Tibial artery (tissue), 4 donors: ENCODE measurements around the gene GFOD1.
A peak's percentile ranks its signal among the peaks of the same experiment; 100 is the strongest.

Experiments used
- DNase-seq, 2 donors: peaks; one replicate each; pipeline ENCODE4 v3.0.0-alpha.2; 2019
- H3K27ac ChIP-seq, 2 donors: fragments of 200-600 bp; sonication (generic) in 1 of 2; 1 replicate in 1 of 2; 2 replicates in 1 of 2; pipeline ENCODE4 v1.5.1; 2018 to 2019; ENCODE audit warnings: mild to moderate bottlenecking in 1 of 2
- H3K27me3 ChIP-seq, 2 donors: fragments of 200-600 bp; sonication (generic) in 1 of 2; one replicate each; pipeline versions ENCODE4 v1.5.1 to v1.6.0; 2016 to 2019
- H3K36me3 ChIP-seq, 3 donors: fragments of 200-600 bp; sonication (generic) in 2 of 3; one replicate each; pipeline ENCODE4 v1.5.1; 2016 to 2019; ENCODE audit warnings: mild to moderate bottlenecking in 2 of 3
- H3K4me1 ChIP-seq, 4 donors: fragments of 200-600 bp; sonication (generic) in 2 of 4; 1 replicate in 3 of 4; 2 replicates in 1 of 4; pipeline ENCODE4 v1.5.1; 2016 to 2019
- H3K4me3 ChIP-seq, 2 donors: fragments of 200-600 bp; sonication (generic) in 1 of 2; 1 replicate in 1 of 2; 2 replicates in 1 of 2; pipeline ENCODE4 v1.5.1; 2018 to 2019; ENCODE audit warnings: mild to moderate bottlenecking in 2 of 2
- H3K9me3 ChIP-seq, 3 donors: fragments of 200-600 bp; sonication (generic) in 1 of 3; one replicate each; pipeline ENCODE4 v1.5.1; 2016 to 2019
- intact Hi-C: fragments of 100-400 bp; cut with DNase I; formaldehyde crosslinking; loops from one replicate; pipeline ENCODE4 v1.15.0; 2023; ENCODE audit warnings: low total_unique reads
- TF ChIP-seq, protein P1 (sequence below), 2 experiments: fragments of 200-600 bp in 1 of 2; fragments of 450-650 bp in 1 of 2; IDR thresholded peaks; one replicate each; pipeline ENCODE4 v1.5.1; 2017 to 2019; ENCODE audit warnings: antibody characterized with exemption in 2 of 2, mild to moderate bottlenecking in 1 of 2, moderate library complexity in 1 of 2

Gene GFOD1, protein sequence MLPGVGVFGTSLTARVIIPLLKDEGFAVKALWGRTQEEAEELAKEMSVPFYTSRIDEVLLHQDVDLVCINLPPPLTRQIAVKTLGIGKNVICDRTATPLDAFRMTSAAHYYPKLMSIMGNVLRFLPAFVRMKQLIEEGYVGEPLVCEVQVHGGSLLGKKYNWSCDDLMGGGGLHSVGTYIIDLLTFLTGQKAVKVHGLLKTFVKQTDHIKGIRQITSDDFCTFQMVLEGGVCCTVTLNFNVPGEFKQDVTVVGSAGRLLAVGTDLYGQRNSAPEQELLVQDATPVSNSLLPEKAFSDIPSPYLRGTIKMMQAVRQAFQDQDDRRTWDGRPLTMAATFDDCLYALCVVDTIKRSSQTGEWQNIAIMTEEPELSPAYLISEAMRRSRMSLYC

DNA sequence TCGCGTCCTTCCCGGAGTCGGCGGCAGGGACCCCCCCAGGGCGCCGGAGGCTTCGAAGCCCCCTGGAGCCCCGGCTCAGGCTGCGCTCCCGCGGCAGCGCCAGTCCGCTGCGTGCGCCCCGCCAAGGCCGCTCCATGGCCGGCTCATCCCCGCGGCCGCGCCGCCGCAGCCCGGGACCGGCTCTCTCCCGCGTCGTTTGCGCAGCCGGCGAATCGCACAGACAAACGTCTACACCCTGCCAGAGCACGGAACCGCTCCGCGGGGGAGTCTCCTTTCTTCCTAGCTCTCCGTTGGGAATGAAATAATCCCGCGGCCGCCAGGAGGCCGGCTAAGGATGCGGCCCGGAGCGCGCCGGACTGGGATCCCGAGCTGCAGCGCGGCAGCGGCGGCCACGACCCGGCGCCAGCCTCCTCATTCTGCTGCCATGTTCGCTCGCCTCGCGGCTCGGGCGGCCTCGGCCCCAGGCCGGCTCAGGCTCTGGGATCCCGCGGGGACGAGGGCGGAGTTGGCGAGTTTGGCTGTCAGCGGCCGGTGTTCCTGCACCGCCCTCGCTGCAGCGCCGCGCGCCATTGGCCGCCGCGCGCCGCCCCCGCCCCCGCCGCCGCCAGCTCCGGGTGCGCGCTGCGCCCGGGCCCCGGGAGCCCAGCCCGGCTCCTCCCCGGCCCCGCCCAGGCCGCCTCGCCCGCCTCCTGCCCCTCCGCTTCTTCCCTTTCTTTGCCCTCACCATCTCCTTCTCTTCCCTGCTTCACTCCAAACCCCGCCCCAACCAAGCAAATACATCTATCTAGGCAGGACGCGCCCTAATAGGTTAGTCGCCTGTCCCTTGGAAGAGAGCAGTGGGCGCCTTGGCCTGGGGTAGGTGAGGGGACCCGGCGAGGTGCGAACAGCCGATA, at the start of gene GFOD1:
Gene GFOD1 (minus strand): TSS at position 479 of the 893 bp plus-strand sequence. CDS start 710 bp downstream, outside the sequence.
- H3K36me3 ChIP-seq = no peaks in the 10 kb centered on the region
- DNase-seq = peak; percentile 86 to 94
- H3K27ac ChIP-seq = peak within 1 kb of the TSS; percentile 86 to 90
- H3K27me3 ChIP-seq = no peaks in the 10 kb centered on the region
- TF ChIP-seq, protein P1, sequence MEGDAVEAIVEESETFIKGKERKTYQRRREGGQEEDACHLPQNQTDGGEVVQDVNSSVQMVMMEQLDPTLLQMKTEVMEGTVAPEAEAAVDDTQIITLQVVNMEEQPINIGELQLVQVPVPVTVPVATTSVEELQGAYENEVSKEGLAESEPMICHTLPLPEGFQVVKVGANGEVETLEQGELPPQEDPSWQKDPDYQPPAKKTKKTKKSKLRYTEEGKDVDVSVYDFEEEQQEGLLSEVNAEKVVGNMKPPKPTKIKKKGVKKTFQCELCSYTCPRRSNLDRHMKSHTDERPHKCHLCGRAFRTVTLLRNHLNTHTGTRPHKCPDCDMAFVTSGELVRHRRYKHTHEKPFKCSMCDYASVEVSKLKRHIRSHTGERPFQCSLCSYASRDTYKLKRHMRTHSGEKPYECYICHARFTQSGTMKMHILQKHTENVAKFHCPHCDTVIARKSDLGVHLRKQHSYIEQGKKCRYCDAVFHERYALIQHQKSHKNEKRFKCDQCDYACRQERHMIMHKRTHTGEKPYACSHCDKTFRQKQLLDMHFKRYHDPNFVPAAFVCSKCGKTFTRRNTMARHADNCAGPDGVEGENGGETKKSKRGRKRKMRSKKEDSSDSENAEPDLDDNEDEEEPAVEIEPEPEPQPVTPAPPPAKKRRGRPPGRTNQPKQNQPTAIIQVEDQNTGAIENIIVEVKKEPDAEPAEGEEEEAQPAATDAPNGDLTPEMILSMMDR (IDR thresholded peaks at IDR 0.05) = no peak
- no peaks in the 10 kb centered on the region for H3K9me3 ChIP-seq
- intact Hi-C loops = loop anchor here (5.0 to 10.0 kb wide), 2 partner anchors 75 to 153 kb away; no protein-coding TSS in a partner anchor
- peak within 1 kb of the TSS; percentile 91 to 94 for H3K4me3 ChIP-seq
- H3K4me1 ChIP-seq = peaks cover 0 to 35% (median 8%) of the 10 kb centered on the region in 4 donors

DNA sequence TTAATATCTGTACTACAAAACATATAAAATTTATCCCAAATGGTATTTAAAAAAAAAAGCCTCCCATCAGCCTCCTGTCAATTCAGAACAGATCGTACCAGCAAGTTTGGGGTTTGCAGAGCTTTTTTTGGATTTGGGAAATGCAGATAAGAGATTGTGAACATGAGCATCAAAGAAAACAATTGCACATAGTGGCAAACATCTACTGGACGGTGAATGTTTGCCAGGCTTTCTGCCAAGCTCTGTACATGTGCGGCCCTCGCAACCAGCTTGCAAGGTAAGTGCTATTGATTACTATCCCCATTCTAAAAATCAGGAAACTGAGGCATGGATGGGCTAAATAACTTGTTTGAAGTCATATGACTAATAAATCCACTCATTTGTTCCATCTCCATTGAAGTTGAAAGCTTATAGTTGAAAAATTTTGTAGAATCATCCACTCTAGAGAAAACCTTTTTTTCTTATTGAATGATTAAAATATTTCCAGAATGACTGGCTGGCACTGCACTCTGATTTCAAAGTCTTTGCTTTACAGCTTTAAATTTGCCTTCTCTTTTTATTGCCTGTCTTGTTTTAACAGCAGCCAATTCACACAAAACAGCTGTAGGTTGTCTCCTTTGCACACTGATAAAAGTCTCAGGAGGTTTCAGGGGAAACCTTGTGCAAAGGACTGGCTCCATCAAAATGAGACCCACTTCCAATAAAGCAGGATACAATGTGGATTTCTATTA, 49.6 kb upstream of the GFOD1 start:
- Histone ChIP-seq H3K4me1 (no peaks in the 10 kb centered on the region), H3K27ac (no peak overlapping the region), H3K36me3 (no peaks in the 10 kb centered on the region), H3K4me3 (no peak overlapping the region), H3K9me3 (no peaks in the 10 kb centered on the region), H3K27me3 (no peaks in the 10 kb centered on the region)
- intact Hi-C loops = no loop called here
- no peak for DNase-seq
- TF ChIP-seq, protein P1 (IDR thresholded peaks at IDR 0.05) = no peak

DNA sequence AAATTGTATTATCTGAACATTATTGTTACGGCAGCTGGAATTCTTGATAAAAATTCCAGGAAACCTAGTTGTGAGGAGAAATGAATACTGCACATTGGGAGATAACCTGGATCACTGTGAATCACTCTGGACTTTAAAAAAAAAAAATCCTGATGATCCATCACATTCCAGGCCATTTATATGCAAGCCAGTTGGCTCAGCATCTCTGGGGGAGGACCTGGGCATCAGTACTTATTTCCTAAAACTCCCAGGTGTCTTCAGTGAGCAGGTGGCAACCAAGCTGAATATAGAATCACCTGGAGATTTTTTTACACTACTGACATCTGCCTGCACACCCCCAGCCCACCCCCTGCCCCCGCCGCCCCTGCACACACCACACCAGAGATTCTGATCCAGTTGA, 47.9 kb upstream of the GFOD1 start:
- Histone ChIP-seq H3K4me3 (no peak overlapping the region), H3K4me1 (no peaks in the 10 kb centered on the region), H3K27ac (no peak overlapping the region), H3K36me3 (no peaks in the 10 kb centered on the region), H3K9me3 (no peaks in the 10 kb centered on the region), H3K27me3 (no peaks in the 10 kb centered on the region)
- intact Hi-C loops = no loop called here
- TF ChIP-seq, protein P1 (IDR thresholded peaks at IDR 0.05) = no peak
- DNase-seq = no peak

DNA sequence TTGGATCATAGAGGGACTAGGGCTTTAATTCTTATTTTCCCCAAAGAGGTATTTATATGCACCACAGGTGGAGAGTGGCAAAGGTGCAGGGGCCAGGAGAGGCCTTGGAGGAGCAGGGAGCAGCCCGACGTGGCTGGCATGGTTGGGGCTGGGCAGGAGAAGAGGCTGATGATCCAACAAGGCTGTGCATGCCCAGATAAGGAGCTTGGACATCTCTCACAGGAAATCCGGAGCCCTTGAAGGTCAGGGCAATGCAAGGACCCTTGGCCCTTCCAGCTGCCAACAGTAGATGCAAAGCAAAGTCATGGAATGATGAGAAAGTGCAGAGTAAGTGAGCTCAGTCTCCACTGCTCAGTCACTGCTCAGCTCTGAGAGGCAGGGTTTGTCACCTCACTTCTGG, 47.1 kb upstream of the GFOD1 start:
- intact Hi-C loops = no loop called here
- no peak overlapping the region for H3K27ac ChIP-seq

DNA sequence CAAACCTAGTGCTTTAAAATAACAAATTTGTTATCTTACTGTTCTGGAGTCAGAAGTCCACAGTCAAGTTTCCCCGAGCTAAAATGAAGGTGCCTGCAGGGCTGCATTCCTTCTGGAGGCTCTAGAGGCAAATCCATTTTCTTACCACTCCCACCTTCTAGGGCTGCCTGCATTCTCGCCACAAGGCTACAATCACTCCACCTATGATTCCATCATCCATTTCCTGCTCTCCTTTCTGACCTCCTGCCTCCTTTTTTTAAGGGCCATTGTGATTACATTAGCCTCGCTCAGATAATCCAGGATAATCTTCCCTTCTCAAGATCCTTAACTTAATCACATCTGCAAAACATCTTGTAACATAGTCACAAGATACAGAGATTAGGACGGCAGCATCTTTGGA, 44.6 kb upstream of the GFOD1 start:
- H3K9me3 ChIP-seq = no peaks in the 10 kb centered on the region
- no peaks in the 10 kb centered on the region for H3K27me3 ChIP-seq
- TF ChIP-seq, protein P1 (IDR thresholded peaks at IDR 0.05) = no peak
- intact Hi-C loops = no loop called here
- peaks cover 0 to 12% (median 2%) of the 10 kb centered on the region in 4 donors for H3K4me1 ChIP-seq
- no peak overlapping the region for H3K27ac ChIP-seq
- H3K4me3 ChIP-seq = no peak overlapping the region
- H3K36me3 ChIP-seq = no peaks in the 10 kb centered on the region
- DNase-seq = no peak

More for the DNA sequence above, 47.1 kb upstream of the GFOD1 start:
- Histone ChIP-seq H3K4me1 (no peaks in the 10 kb centered on the region), H3K27me3 (no peaks in the 10 kb centered on the region), H3K4me3 (no peak overlapping the region), H3K9me3 (no peaks in the 10 kb centered on the region), H3K36me3 (no peaks in the 10 kb centered on the region)
- TF ChIP-seq, protein P1 (IDR thresholded peaks at IDR 0.05) = no peak
- DNase-seq = no peak
